GM12872 (cell line): ENCODE results near the gene RAB11B.

ENCODE experiments used
- TF ChIP-seq, protein P1 (sequence below): IDR thresholded peaks from 3 replicates; pipeline ENCODE4 v1.5.1; 2011; ENCODE audit warnings: low read depth, mild to moderate bottlenecking, low read length, moderate library complexity; ENCODE audit not compliant: insufficient read depth

The RAB11B gene

DNA sequence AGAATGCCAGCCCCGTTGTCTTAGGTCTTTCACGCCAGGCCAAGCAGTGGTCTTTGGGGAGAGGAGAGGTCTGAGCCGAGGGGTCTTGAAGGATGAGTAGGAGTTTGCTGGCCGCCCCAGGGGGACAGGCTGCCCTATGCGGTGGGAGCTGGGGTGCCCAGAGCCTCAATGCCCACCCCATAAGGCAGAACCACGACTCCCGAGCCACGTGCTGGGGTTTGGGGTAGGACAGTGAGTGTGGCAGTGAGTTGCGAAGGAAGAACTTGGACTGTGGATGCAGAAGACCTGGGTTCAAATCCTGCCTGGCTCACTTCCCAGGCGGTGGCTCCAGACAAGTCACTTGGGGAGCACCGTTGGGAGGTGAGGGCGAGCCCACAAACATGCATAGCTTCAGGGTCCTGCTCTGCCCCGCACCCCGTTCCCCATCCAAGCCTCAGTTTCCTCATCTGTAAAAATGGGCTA lies 5.5 kb downstream of the RAB11B start:
- TF ChIP-seq, protein P1, sequence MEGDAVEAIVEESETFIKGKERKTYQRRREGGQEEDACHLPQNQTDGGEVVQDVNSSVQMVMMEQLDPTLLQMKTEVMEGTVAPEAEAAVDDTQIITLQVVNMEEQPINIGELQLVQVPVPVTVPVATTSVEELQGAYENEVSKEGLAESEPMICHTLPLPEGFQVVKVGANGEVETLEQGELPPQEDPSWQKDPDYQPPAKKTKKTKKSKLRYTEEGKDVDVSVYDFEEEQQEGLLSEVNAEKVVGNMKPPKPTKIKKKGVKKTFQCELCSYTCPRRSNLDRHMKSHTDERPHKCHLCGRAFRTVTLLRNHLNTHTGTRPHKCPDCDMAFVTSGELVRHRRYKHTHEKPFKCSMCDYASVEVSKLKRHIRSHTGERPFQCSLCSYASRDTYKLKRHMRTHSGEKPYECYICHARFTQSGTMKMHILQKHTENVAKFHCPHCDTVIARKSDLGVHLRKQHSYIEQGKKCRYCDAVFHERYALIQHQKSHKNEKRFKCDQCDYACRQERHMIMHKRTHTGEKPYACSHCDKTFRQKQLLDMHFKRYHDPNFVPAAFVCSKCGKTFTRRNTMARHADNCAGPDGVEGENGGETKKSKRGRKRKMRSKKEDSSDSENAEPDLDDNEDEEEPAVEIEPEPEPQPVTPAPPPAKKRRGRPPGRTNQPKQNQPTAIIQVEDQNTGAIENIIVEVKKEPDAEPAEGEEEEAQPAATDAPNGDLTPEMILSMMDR, result no peak

DNA sequence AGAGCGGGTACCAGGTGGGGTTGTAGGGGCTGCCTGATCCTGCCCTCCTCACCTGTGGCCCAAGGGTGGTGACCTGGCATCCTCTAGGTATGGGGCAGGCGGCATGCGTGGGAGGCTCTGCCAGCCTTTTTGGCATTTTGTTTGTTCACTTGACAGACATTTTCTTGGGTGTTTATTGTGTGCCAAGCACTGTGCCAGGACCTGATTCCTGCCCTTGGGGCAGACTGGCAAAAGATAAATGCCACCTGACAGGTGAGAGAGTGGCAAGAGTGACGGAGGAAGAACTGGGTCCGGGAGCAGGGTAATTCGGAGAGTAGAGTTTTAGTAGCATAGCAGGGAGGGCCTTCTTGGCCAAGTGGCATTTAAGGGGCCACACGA lies 6.0 kb downstream of the RAB11B start:
- TF ChIP-seq, protein P1, result no peak

DNA sequence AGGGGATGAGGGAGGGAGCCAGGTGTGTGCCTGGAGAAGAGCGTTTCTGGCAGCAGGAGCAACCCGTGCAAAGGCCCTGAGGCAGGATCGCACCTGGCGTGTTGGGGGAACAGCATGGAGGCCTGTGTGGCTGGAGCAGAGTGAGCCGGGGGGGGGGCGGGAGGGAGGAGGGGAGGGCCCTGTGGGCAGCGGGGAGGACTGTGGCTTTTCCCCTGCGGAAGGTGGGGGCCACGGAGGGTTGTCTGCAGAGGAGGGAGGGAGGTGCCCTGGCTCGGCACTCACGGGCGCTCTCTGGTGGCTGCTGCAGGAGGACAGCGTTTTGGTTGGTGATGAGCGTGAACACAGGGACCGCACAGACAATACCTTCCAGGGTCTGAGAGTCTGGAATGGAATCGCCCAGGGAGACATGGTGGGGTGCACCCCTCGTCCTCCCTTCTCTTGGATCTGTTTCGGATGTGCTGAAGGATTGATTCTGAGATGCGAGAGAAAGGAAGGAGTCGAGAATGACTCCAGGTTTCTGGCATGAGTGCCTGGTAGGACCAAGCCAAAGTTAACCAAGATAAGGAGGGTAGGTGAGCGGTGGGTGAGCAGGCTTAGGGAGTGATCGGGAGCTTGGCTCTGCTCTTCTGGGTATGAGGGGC lies 6.5 kb downstream of the RAB11B start:
- TF ChIP-seq, protein P1, result peak; percentile 84

DNA sequence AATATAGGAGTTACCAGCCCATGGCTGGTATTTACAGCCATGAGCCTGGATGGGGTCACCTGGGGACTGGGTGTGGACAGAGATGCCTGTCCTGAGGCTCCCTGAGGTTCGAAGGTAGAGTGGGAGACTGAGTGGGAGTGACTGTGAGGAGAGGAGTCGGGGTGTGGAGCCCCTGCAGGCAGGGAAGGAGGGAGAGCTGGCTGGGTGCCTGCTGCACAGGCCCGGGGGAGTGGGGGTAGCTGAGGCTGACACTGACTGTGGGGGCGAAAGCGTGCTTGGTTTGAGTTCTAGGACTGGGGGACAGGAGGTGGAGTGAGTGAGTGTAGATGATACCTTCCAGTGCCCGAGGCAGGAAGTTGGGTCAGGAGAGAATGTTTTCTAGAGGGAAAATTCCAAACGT lies 7.1 kb downstream of the RAB11B start:
- TF ChIP-seq, protein P1, result 0 out of 3 replicates have a peak, but pooled peaks have one; percentile 5

DNA sequence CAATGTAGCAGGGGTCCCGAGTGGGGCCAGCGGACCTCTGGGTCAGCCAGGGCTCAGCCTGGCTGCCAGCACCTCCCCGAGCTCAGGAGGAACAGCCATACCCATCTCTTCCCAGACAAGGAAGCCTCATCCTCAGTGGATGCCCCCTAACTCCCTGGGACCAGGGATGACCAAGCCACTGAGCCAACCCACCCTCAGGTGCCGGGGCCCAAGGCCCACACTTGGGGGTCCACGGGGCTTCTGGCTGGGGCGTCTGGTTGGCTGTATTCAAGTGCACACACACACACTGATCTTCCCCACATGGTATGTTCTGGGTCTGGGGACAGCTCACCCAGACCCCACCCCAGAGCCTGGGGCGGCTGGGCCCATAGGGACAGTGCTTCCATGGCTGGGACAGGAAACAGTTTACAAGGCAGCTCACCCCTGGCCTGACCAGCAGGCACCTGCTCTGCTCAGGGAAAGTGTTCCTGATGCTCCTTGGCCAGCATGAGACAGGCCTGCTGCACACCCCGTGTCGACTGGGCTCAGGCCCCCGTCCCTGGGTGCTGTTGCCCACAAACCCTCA lies 7.7 kb downstream of the RAB11B start:
- TF ChIP-seq, protein P1, result no peak

DNA sequence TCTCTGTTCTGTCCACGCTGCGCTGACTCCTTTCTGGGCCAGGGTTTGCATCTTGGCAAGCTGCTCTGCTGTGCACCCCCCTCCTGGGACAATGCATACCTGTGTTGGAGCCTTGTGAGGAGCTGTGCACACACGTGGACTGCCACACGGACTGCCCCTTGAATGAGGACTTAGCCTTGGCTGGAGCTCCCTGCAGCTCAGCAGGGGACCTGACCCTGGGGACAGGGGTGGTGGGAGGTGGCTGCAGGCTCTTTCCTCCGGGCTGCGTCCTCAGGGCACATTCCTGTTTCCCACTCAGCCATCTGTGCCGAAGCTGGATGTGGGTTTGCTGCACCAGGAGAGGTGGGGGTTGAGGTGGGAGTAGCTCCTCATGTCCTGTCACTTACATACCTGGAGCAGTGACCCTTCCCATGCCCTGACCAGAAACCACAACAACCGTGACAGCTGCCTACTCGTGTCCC lies 8.2 kb downstream of the RAB11B start:
- TF ChIP-seq, protein P1, result no peak

DNA sequence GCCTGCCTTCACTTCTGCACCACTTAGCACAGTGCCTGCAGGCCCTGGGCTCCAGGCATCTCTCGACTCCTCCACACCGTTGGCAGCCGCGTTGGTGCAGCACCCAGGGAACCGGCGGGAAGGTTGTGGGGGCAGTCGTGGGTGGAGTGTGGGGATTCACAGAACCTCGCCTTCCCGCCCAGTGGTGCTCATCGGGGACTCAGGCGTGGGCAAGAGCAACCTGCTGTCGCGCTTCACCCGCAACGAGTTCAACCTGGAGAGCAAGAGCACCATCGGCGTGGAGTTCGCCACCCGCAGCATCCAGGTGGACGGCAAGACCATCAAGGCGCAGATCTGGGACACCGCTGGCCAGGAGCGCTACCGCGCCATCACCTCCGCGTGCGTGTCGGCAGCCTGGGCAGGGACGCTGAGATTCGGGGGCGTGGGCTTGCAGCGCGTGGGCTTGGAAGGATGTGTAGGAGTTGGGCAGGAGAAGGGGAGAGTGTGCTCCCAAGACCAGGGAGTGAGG lies 9.6 kb downstream of the RAB11B start:
- TF ChIP-seq, protein P1, result no peak
